ENCODE measurements around the gene CBX4.

GRCh38 chr17:79806863-79807720 lies 32.1 kb downstream of the CBX4 start:
- TF ChIP-seq POLR2A (IDR thresholded peaks at IDR 0.05): no peak
- TF ChIP-seq CTCF (IDR thresholded peaks at IDR 0.05): no peak
- no peak for TF ChIP-seq EP300 (IDR thresholded peaks at IDR 0.05)
